IPS-11a (cell line): ENCODE results near the gene BST2.
A peak's percentile ranks its signal among the peaks of the same experiment; 100 is the strongest.

Source experiments
- H3K4me3 ChIP-seq: one replicate; pipeline ENCODE4 v1.5.1; 2013; ENCODE audit warnings: low read depth, low read length, control low read depth

The BST2 gene

DNA sequence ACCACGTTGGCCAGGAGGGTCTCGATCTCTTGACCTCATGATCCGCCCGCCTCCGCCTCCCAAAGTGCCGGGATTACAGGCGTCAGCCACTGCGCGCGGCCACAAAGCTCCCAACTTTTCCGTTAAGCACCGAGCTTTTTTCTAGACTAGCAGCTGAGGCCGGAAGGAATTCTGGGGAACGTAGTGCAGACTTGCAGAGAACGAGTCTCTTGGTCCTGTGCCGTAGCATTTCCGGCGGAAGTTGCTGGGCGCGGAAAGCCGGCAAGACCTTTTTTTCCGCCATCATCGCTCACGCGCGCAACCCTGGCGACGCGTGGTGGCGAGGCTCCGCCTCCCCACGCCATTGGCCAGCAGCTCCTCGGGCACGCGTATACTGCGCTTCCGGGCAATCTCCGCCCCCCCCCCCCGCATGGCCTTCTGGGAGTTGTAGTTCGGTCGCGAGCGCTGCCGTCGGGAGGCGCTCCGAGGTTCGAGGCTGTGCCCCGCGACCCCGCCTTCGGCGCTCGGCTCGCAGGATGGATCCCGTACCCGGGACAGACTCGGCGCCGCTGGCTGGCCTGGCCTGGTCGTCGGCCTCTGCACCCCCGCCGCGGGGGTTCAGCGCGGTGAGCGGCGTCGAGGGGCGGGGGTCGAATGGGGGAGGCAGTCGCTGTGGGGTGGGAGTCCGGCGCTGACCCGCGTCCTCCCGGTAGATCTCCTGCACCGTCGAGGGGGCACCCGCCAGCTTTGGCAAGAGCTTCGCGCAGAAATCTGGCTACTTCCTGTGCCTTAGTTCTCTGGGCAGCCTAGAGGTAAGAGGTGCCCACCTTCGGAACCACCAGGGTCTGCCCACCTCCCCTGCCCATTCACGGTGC is 14.4 kb upstream of the BST2 start, which contains the start of gene MVB12A:
Gene MVB12A, plus strand, starts transcription at position 427 of the 854 bp plus-strand sequence. Its CDS starts 89 bp downstream, at position 516.
- H3K4me3 ChIP-seq, result peak within 1 kb of the TSS; percentile 56

GRCh38 chr19:17419154-17419620 is 13.8 kb upstream of the BST2 start:
- peak overlapping the region; percentile 21 for H3K4me3 ChIP-seq

DNA sequence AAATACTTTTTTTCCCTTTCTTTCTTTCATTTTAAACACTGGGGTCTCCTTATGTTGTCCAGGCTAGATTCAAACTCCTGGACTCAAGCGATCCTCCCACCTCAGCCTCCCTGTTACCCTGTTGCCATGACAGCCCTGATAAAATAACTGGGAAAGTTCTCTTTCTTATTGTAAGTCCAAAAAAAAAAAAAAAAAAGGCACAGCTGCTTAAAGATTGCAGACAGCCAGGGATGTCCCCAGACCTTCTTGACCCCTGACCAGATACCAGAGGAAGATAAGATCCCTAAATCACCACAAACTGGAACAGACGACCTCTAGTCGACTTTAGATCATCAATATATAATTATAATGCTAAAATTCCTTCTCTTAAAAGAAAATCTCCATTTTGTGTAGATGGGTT is 13.3 kb upstream of the BST2 start:
- no peak overlapping the region for H3K4me3 ChIP-seq

- no peak overlapping the region for H3K4me3 ChIP-seq
These were observed 9.7 kb upstream of the BST2 start for GRCh38 chr19:17415121-17415520.

DNA sequence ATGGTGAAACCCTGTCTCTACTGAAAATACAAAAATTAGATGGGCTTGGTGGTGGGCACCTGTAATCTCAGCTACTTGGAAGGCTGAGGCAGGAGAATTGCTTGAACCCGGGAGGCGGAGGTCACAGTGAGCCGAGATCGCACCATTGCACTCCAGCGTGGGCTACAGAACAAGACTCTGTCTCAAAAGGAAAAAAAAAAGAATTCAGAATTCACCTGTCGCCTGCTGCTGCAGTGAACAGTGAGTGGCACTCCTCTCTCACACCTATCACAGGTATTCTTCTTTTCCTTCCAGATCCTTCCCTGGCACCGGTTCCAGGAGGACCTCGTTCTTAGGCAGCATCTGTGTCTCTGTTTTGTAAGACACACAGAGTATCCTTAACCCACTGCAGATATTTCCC is 8.7 kb upstream of the BST2 start:
- H3K4me3 ChIP-seq, result no peak overlapping the region

- H3K4me3 ChIP-seq, result no peak overlapping the region
These were observed 6.4 kb upstream of the BST2 start for GRCh38 chr19:17411801-17412200.

DNA sequence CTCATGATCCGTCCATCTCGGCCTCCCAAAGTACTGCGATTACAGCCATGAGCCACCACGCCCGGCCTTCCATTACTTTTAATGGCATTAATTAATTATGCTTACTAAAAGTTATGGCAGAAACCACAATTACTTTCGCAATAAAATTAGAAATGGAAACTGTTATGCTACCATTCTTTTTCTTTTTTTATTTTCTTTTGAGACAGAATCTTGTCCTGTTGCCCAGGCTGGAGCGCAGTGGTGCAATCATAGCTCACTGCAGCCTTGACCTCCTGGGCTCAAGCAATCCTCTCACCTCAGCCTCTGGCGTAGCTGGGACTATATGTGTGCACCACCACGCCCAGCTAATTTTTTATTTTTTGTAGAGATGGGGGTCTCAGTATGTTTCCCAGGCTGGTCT is 4.6 kb upstream of the BST2 start:
- H3K4me3 ChIP-seq, result no peak overlapping the region

DNA sequence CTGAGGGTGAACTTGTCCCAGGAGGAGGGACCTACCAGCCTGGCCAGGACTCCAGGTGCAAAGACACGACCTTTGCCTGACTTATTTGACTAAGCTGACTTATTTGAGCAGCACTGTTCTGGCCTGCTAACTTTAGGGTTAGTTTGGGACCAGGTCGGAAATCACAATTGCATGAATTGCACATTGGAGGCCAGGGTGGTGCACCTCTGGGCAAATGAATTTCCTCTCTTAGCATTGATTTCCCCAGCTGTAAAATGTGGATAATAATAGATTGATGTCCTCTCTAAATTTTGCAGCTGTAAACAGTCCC is 1.4 kb upstream of the BST2 start:
- H3K4me3 ChIP-seq, result no peak overlapping the region

DNA sequence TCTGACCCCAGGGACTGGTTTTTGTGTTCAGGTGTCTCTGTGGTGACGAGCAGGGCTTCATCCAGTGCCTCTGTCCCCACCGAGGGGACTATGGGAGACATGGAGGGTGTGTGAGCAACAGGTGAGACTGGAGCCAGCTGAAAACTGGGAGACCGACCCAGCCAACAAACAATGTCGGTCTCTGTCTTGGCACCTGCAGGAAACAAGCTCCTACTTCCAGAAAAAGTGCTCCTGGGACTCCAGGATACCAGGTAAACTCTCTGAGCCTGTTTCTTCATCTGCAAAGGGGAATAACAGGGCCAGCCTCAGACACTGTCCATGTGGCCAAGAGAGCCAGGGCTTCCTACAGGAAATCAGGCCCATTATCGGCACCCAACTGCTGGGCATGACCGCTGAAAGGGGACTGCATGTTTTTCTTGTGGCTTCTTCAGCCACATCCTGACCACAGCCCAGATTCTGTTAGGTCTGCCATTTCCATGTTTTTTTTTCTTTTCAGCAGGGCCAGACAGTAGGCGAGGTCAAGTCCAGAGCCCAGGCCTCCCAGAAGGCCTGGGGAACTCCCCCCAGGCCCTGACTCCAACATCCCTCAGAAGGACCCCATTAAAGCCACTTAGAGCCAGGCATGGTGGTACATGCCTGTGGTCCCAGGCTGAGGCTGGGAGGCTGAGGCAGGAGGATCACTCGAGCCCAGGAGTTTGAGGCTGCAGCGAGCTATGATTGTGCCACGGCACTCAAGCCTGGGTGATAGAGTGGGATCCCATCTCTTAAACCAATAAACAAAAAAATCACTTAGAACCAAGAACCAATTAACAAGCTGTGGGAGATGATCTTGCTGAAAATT is 836 bp upstream of the BST2 start:
- H3K4me3 ChIP-seq, result no peak overlapping the region

GRCh38 chr19:17404621-17405249 is 695 bp downstream of the BST2 start:
- H3K4me3 ChIP-seq, result peak overlapping the region; percentile 39

- H3K4me3 ChIP-seq, result peak overlapping the region; percentile 31
These were observed 1.4 kb downstream of the BST2 start for GRCh38 chr19:17404015-17404414.

DNA sequence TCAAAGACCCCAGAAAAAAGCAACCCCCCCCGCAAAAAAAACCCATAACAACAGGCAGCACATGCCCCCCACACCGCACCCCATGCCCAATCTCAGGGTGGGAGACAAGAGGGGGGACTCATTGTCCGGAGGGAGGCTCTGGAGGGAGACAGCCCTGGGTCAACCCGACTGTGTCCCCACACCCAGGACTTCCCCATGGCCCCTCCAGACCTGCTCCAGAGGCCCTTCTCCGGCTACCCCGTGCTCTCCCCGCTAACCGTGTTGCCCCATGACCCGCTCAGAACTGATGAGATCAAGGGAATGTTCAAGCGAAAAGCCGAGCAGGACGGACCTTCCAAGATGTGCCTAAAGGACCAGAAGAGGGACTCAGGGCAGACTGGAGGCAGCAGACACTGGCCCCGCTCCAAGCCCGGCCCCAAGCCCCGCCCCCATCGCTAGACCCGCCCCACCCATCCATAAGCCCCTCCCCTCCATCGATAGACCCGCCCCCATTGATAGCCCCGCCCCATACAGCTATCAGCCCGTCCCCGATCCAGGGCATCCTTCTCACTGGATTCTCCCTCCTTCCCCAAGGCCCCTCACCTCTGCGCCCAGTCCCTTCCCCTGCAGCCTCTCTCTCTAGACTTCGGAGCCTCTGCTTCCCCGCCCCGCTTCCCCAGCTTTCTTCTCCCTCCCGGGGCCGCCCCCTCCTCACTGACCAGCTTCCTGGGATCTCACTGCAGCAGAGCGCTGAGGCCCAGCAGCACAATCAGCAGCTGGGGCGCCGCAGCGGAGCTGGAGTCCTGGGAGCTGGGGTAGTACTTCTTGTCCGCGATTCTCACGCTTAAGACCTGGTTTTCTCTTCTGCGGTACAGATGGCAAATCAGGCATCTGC is 2.2 kb downstream of the BST2 start:
- peak overlapping the region; percentile 31 for H3K4me3 ChIP-seq

- H3K4me3 ChIP-seq, result no peak overlapping the region
These were observed 3.8 kb downstream of the BST2 start for GRCh38 chr19:17401628-17402027.

DNA sequence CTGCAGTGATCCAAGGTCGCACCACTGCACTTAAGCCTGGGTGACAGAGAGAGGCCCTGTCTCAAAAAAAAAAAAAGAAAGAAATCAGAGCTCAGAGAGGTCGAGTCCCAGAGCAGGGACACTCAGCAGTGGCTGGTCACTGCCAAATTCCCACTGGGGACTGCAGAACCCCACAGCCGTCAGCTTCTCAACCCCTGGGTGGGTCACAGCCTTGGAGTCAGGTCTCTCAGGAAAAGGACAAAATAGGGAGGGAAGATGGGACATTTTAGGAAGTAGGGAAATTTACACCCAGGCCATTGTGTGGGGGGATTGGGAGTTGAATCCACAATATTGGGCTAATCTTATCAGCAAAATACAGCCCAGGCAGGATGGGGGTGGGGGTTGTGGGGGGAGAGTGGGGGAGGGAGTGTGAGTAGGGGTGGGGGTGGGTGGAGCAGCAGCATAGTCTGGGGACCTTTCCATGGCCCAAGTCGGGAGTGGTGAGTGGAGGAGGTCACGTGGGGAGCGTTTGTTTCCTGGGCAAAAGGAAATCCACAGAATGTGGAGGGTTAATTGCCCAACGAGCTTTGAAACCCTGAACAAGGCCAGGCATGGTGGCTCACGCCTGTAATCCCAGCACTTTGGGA is 6.4 kb downstream of the BST2 start:
- no peak overlapping the region for H3K4me3 ChIP-seq

DNA sequence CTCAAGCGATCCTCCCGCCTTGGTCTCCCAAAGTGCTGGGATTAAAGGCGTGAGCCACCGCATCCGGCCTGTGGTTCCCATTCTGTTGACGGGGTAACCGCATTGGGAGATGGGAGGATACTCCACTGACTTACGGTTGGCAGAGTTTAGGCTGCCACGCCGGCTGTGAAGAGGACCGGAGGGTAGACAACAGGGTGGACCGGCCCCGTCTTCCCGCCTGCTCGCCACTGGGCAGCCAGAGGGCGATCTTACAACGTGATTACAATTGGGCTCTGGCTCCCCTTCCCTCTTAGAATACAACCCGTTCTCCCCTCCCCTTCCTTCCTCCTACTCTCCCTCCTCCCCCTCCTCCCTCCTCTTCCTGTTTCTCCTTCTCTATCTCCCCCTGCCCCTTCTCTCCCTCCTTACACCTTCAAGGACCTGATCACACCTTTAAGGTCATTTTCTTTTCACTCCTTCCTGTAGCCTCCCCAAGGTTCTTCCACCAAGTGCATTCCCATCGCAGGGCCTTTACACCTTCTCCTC is 10.5 kb downstream of the BST2 start:
- H3K4me3 ChIP-seq, result no peak overlapping the region

- H3K4me3 ChIP-seq, result no peak within 1 kb of the TSS
These were observed 11.5 kb downstream of the BST2 start, which contains the start of gene CCDC194 for GRCh38 chr19:17393914-17394313. CCDC194 (minus strand) TSS chr19:17394196; CDS start chr19:17394158, 38 bp downstream.

DNA sequence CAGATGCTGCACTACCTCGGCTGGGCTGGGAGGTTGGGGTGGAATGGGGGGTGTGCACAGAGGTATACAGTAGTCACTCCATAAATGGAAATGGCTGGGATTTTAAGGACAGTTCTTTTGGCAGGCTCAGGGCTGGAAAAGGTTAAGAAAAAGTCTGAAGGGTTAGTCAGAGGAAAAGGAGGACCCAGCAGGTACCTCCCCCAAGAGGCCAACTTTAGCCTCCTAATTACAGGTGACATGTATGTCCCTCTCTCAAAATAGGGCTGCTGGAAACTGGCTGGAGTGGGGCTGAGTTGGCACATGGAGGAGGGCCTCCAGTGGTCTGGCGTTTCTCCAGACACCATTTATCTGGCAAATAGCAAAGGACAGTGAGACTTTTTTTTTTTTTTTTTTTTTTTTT is 12.4 kb downstream of the BST2 start:
- no peak overlapping the region for H3K4me3 ChIP-seq

- H3K4me3 ChIP-seq, result peak overlapping the region; percentile 60
These were observed 13.9 kb downstream of the BST2 start for GRCh38 chr19:17391371-17392151.
